H9 (cell line): ENCODE data around the gene SNAI1. TPM values are rescaled to one million over a fixed set of nuclear protein-coding genes. Genes with fewer than 3 reads are reported as not detected.

Experiments used
- DNase-seq: peaks from one replicate; pipeline ENCODE4 v3.0.0-alpha.2; 2017
- H2AFZ ChIP-seq: one replicate; pipeline ENCODE4 v1.6.1; 2013; ENCODE audit warnings: mild to moderate bottlenecking, low read length, control low read depth, moderate library complexity
- H2AK5ac ChIP-seq: 2 replicates; pipeline ENCODE4 v1.6.1; 2013; ENCODE audit warnings: low read length, control low read depth, mixed read lengths; ENCODE audit not compliant: insufficient read length
- H2BK120ac ChIP-seq: one replicate; pipeline ENCODE4 v1.6.1; 2013; ENCODE audit warnings: low read depth, mild to moderate bottlenecking, low read length, control low read depth, inconsistent platforms; ENCODE audit not compliant: poor library complexity, severe bottlenecking
- H2BK12ac ChIP-seq: 2 replicates; pipeline ENCODE4 v1.6.1; 2013; ENCODE audit warnings: low read length, control low read depth, mixed read lengths, low read depth; ENCODE audit not compliant: insufficient read length
- H2BK15ac ChIP-seq: 2 replicates; pipeline ENCODE4 v1.6.1; 2013; ENCODE audit warnings: low read depth, low read length, control low read depth
- H2BK20ac ChIP-seq: one replicate; pipeline ENCODE4 v1.6.1; 2013; ENCODE audit warnings: low read depth, mild to moderate bottlenecking, low read length, control low read depth, inconsistent platforms; ENCODE audit not compliant: poor library complexity, severe bottlenecking
- H2BK5ac ChIP-seq: 2 replicates; pipeline ENCODE4 v1.6.1; 2013; ENCODE audit warnings: low read length, control low read depth, mixed read lengths; ENCODE audit not compliant: insufficient read length
- H3K14ac ChIP-seq: 2 replicates; pipeline ENCODE4 v1.6.1; 2013; ENCODE audit warnings: low read length, control low read depth; ENCODE audit not compliant: insufficient read depth
- H3K18ac ChIP-seq: 2 replicates; pipeline ENCODE4 v1.6.1; 2013; ENCODE audit warnings: low read depth, mild to moderate bottlenecking, mixed read lengths, low read length, control low read depth; ENCODE audit not compliant: insufficient read length
- H3K23ac ChIP-seq: 2 replicates; pipeline ENCODE4 v1.6.1; 2013; ENCODE audit warnings: low read length, control low read depth, mixed read lengths, low read depth; ENCODE audit not compliant: insufficient read length
- H3K23me2 ChIP-seq: 2 replicates; pipeline ENCODE4 v1.6.1; 2013; ENCODE audit warnings: low read depth, mild to moderate bottlenecking, mixed read lengths, low read length, control low read depth; ENCODE audit not compliant: insufficient read length, poor library complexity, severe bottlenecking
- H3K27ac ChIP-seq: 2 replicates; pipeline ENCODE4 v1.5.1; 2013; ENCODE audit warnings: low read length, control low read depth, mixed read lengths, low read depth; ENCODE audit not compliant: insufficient read length
- H3K27me3 ChIP-seq: 2 replicates; pipeline ENCODE4 v1.6.1; 2013; ENCODE audit warnings: low read length, control low read depth, inconsistent platforms; ENCODE audit not compliant: insufficient read depth
- H3K4ac ChIP-seq: 2 replicates; pipeline ENCODE4 v1.6.1; 2013; ENCODE audit warnings: low read depth, mild to moderate bottlenecking, control low read depth, inconsistent platforms, low read length, moderate library complexity
- H3K4me1 ChIP-seq: 2 replicates; pipeline ENCODE4 v1.6.1; 2013; ENCODE audit warnings: low read length, control low read depth, inconsistent platforms; ENCODE audit not compliant: insufficient read depth
- H3K4me2 ChIP-seq: 2 replicates; pipeline ENCODE4 v1.6.1; 2013; ENCODE audit warnings: low read length, control low read depth, mixed read lengths; ENCODE audit not compliant: insufficient read length, insufficient read depth
- H3K56ac ChIP-seq: 2 replicates; pipeline ENCODE4 v1.6.1; 2013; ENCODE audit warnings: low read depth, mild to moderate bottlenecking, mixed read lengths, low read length, control low read depth; ENCODE audit not compliant: insufficient read length
- H3K79me1 ChIP-seq: 2 replicates; pipeline ENCODE4 v1.6.1; 2013; ENCODE audit warnings: low read depth, mild to moderate bottlenecking, moderate library complexity, low read length, control low read depth, inconsistent platforms; ENCODE audit not compliant: insufficient read depth, poor library complexity, severe bottlenecking
- H3K79me2 ChIP-seq: 2 replicates; pipeline ENCODE4 v1.6.1; 2013; ENCODE audit warnings: low read length, control low read depth, inconsistent platforms; ENCODE audit not compliant: insufficient read depth
- H3K9ac ChIP-seq: 2 replicates; pipeline ENCODE4 v1.6.1; 2013; ENCODE audit warnings: low read length, control low read depth, mixed read lengths; ENCODE audit not compliant: insufficient read length; ENCODE audit errors: extremely low read depth
- H3K9me3 ChIP-seq: one replicate; pipeline ENCODE4 v1.6.1; 2013; ENCODE audit warnings: low read depth, low read length, inconsistent platforms; ENCODE audit not compliant: control insufficient read depth
- H3T11ph ChIP-seq: one replicate; pipeline ENCODE4 v1.6.1; 2013; ENCODE audit warnings: mild to moderate bottlenecking, low read length, control low read depth, inconsistent platforms
- H4K20me1 ChIP-seq: one replicate; pipeline ENCODE4 v1.6.1; 2013; ENCODE audit not compliant: control insufficient read depth, insufficient read length, insufficient read depth
- H4K5ac ChIP-seq: 2 replicates; pipeline ENCODE4 v1.6.1; 2013; ENCODE audit warnings: low read depth, mild to moderate bottlenecking, mixed read lengths, low read length, control low read depth; ENCODE audit not compliant: insufficient read length
- H4K8ac ChIP-seq: replicated peaks from 2 replicates; pipeline ENCODE4 v1.6.1; 2013; ENCODE audit warnings: low read length, control low read depth, mixed read lengths, low read depth; ENCODE audit not compliant: insufficient read length
- H4K91ac ChIP-seq: 2 replicates; pipeline ENCODE4 v1.6.1; 2013; ENCODE audit warnings: low read depth, mild to moderate bottlenecking, moderate library complexity, mixed read lengths, low read length, control low read depth; ENCODE audit not compliant: insufficient read length
- H3K27ac Mint-ChIP-seq, 3 experiments: 2 replicates in 2 of 3; 3 replicates in 1 of 3; pipeline ENCODE4 v1.8.0; 2020 to 2021; ENCODE audit warnings: mixed read lengths in 3 of 3, mild to moderate bottlenecking in 1 of 3, moderate library complexity in 1 of 3
- H3K27me3 Mint-ChIP-seq: 2 replicates; pipeline ENCODE4 v1.8.0; 2021; ENCODE audit warnings: low read depth, mild to moderate bottlenecking, moderate library complexity, mixed read lengths
- H3K36me3 Mint-ChIP-seq, 3 experiments: 2 replicates in 2 of 3; 3 replicates in 1 of 3; pipeline ENCODE4 v1.8.0; 2020 to 2021; ENCODE audit warnings: low read depth in 3 of 3, mixed read lengths in 3 of 3; ENCODE audit not compliant: insufficient read depth in 1 of 3
- H3K4me1 Mint-ChIP-seq, 2 experiments: 2 replicates each; pipeline ENCODE4 v1.8.0; 2020; ENCODE audit warnings: mixed read lengths in 2 of 2
- H3K4me3 Mint-ChIP-seq, 2 experiments: 2 replicates in 1 of 2; 3 replicates in 1 of 2; pipeline ENCODE4 v1.8.0; 2020 to 2021; ENCODE audit warnings: mild to moderate bottlenecking in 2 of 2, mixed read lengths in 2 of 2, moderate library complexity in 1 of 2
- H3K9me3 Mint-ChIP-seq, 2 experiments: 2 replicates in 1 of 2; 3 replicates in 1 of 2; pipeline ENCODE4 v1.8.0; 2020; ENCODE audit warnings: mild to moderate bottlenecking in 2 of 2, mixed read lengths in 2 of 2, moderate library complexity in 1 of 2
- WGBS: extraction: QIAGEN DNeasy Blood & Tissue Kit; methylation state at CpG from one replicate; pipeline ENCODE4 v1.1.7; 2013; ENCODE audit warnings: missing lambda C conversion rate, low lambda C conversion rate, mixed read lengths; ENCODE audit not compliant: insufficient read length; ENCODE audit errors: extremely low coverage; 5-methylcytosine and 5-hydroxymethylcytosine counted together
- total RNA-seq: library from RNA; stranded (reverse); gene quantifications from 2 replicates; pipeline ENCODE4 v1.2.1, GENCODE V29; 2021
- TF ChIP-seq, protein P1 (sequence below): fragments of 200-600 bp; sonication (generic); conservative IDR thresholded peaks from 3 replicates; pipeline ENCODE4 v1.8.0; 2021; ENCODE audit warnings: antibody characterized with exemption, mild to moderate bottlenecking

The SNAI1 gene
- total RNA-seq, 1 experiment from 2014 or later = 7.0 TPM

DNA sequence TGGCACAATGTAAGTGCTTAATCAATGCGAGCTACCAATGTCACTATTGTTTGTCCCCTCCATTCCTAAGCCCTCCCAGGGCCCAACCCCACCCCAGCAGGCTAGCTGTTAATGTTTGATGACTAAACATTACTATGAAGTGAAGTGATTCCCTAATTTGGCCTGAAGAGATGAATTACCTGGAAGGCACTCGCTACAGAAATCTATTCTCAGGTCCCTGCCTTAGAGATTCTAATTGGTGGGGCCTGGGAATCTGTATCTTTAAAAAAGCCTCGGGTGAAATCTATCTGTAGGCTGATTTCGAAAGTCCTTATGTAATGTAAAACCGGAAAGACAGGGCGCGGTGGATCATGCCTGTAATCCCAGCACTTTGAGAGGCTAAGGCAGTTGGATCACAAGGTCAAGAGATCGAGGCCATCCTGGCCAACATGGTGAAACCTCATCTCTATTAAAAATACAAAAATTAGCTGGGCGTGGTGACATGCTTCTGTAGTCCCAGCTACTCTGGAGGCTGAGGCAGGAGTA is 16.9 kb upstream of the SNAI1 start:
- Histone ChIP-seq H3K23ac (no peak overlapping the region), H2AK5ac (no peak overlapping the region), H4K5ac (no peak overlapping the region), H3K79me1 (no peaks in the 10 kb centered on the region), H2BK5ac (no peak overlapping the region), H3K79me2 (no peaks in the 10 kb centered on the region), H3K4me1 (no peaks in the 10 kb centered on the region; the same call in 1 of the 2 replicates), H3K4ac (no peak overlapping the region), H3T11ph (no peak overlapping the region), H3K27ac (no peak overlapping the region), H3K18ac (no peak overlapping the region), H3K9me3 (no peaks in the 10 kb centered on the region), H2AFZ (no peak overlapping the region), H2BK15ac (no peak overlapping the region), H3K56ac (no peak overlapping the region), H2BK12ac (no peak overlapping the region), H4K20me1 (no peaks in the 10 kb centered on the region), H2BK120ac (no peak overlapping the region), H4K8ac (no peak overlapping the region), H4K91ac (no peak overlapping the region), H3K4me2 (no peak overlapping the region), H2BK20ac (no peak overlapping the region), H3K23me2 (no peaks in the 10 kb centered on the region), H3K9ac (no peak overlapping the region), H3K14ac (no peak overlapping the region), H3K27me3 (no peaks in the 10 kb centered on the region)
- no peaks in the 10 kb centered on the region for H3K27me3 Mint-ChIP-seq
- H3K9me3 Mint-ChIP-seq = no peaks in the 10 kb centered on the region
- H3K4me1 Mint-ChIP-seq = peaks cover 9 to 22% of the 10 kb centered on the region in 2 experiments; a peak in 3 of 4 replicates
- TF ChIP-seq, protein P1, sequence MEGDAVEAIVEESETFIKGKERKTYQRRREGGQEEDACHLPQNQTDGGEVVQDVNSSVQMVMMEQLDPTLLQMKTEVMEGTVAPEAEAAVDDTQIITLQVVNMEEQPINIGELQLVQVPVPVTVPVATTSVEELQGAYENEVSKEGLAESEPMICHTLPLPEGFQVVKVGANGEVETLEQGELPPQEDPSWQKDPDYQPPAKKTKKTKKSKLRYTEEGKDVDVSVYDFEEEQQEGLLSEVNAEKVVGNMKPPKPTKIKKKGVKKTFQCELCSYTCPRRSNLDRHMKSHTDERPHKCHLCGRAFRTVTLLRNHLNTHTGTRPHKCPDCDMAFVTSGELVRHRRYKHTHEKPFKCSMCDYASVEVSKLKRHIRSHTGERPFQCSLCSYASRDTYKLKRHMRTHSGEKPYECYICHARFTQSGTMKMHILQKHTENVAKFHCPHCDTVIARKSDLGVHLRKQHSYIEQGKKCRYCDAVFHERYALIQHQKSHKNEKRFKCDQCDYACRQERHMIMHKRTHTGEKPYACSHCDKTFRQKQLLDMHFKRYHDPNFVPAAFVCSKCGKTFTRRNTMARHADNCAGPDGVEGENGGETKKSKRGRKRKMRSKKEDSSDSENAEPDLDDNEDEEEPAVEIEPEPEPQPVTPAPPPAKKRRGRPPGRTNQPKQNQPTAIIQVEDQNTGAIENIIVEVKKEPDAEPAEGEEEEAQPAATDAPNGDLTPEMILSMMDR = no peak
- no CpG with 5 or more reads among the region's 9 CpGs for WGBS
- no peak overlapping the region for H3K4me3 Mint-ChIP-seq
- no peak overlapping the region for H3K27ac Mint-ChIP-seq
- no peak for DNase-seq
- H3K36me3 Mint-ChIP-seq = peaks cover 1 to 6% (median 5%) of the 10 kb centered on the region in 3 experiments; a peak in 4 of 7 replicates
